ENCODE data around the gene GGTLC2.
"Not testable (repeated sequence)": the region's sequence is repeated elsewhere in the genome, so short reads cannot be mapped to it uniquely, and the experiment has no call there.

DNA sequence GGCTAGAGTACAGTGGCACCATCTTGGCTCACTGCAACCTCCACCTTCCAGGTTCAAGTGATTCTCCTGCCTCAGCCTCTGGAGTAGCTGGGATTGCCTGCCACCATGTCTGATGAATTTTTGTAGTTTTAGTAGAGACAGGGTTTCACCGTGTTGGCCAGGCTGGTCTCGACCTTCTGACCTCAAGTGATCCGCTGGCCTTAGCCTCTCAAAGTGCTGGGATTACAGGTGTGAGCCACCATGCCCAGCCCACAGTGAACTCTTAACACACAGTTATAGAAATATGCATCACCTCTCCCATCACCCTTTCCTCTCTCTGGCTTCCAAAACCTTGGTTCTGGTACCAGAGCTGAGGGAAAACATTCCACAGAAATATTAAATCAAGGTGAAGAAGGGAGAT, 36.4 kb upstream of the GGTLC2 start:
- TF ChIP-seq, protein P1, sequence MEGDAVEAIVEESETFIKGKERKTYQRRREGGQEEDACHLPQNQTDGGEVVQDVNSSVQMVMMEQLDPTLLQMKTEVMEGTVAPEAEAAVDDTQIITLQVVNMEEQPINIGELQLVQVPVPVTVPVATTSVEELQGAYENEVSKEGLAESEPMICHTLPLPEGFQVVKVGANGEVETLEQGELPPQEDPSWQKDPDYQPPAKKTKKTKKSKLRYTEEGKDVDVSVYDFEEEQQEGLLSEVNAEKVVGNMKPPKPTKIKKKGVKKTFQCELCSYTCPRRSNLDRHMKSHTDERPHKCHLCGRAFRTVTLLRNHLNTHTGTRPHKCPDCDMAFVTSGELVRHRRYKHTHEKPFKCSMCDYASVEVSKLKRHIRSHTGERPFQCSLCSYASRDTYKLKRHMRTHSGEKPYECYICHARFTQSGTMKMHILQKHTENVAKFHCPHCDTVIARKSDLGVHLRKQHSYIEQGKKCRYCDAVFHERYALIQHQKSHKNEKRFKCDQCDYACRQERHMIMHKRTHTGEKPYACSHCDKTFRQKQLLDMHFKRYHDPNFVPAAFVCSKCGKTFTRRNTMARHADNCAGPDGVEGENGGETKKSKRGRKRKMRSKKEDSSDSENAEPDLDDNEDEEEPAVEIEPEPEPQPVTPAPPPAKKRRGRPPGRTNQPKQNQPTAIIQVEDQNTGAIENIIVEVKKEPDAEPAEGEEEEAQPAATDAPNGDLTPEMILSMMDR (IDR thresholded peaks at IDR 0.05): not testable (repeated sequence)
- not testable (repeated sequence) for TF ChIP-seq POLR2A (IDR thresholded peaks at IDR 0.05)
